ENCODE data around the gene FLNB.

FLNB gene

DNA sequence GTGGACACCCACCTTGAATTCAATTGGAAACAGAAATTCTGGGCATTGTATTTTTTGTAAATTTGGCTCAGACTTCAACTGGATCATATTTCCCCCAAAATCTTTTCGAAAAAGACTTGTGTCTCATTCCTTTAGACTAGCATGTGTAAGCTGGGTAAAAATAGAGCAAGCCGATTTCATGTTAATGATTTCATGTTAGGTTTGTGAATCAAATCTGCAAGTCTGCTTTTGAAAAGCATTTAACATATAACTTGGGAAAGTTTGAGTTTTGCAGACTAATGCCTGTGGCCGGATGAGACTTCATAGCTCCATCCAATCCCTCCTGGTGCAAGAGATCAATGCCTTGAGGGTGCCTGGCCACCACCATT lies 64.5 kb downstream of the FLNB start:
- Histone ChIP-seq H3K36me3 (replicated peaks) (peaks cover 19% of the 10 kb centered on the region), H3K27ac (no peak overlapping the region), H3K4me3 (ENCODE audit: low read depth, low read length) (no peak overlapping the region)

DNA sequence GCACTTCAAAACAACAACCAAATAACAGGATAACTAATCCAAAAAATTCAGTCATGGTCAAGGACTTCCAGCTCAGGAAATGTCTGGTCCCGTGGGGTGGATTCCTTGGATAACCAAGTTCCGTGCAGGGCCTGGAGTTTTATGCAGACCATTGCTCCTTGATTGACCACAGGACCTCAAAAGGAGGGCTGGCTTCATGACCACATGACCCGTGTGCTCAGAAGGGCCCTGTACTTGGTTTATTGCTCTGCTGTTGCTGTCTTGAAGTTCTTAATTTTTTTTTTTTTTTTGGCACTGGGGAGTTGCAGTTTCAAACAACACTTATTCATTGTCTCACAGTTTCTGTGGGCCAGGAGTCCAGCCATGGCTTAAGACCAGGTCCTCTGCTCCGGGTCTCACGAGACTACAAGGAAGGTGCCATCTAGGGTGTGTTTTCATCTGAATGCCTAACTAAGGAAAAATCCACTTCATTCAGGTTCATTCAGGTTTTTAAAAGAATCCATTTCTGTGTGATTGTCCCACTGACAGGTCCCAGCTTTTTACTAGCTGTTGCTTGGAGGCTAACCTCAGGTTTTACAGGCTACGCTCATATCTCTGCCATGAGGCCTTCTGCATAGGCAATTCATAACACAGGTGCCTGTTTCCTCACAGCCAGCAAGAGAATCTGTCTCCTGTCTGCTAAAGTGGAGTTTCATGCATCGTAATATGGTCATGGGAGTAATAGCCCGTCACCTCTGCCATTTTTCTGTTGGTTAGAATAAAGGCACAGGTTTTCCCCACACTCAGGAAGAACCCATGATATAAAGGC lies 65.3 kb downstream of the FLNB start:
- Histone ChIP-seq H3K27ac (no peak overlapping the region), H3K27me3 (replicated peaks) (no peaks in the 10 kb centered on the region), H3K4me3 (ENCODE audit: low read depth, low read length) (no peak overlapping the region), H3K36me3 (replicated peaks) (peaks cover 26% of the 10 kb centered on the region)
- TF ChIP-seq, protein P1, sequence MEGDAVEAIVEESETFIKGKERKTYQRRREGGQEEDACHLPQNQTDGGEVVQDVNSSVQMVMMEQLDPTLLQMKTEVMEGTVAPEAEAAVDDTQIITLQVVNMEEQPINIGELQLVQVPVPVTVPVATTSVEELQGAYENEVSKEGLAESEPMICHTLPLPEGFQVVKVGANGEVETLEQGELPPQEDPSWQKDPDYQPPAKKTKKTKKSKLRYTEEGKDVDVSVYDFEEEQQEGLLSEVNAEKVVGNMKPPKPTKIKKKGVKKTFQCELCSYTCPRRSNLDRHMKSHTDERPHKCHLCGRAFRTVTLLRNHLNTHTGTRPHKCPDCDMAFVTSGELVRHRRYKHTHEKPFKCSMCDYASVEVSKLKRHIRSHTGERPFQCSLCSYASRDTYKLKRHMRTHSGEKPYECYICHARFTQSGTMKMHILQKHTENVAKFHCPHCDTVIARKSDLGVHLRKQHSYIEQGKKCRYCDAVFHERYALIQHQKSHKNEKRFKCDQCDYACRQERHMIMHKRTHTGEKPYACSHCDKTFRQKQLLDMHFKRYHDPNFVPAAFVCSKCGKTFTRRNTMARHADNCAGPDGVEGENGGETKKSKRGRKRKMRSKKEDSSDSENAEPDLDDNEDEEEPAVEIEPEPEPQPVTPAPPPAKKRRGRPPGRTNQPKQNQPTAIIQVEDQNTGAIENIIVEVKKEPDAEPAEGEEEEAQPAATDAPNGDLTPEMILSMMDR (IDR thresholded peaks at IDR 0.05; ENCODE audit: low read depth, low read length, missing control alignments) = no peak
- in situ Hi-C loops (cut with HindIII; ENCODE audit: low pct_ligation_motif_present, low sequenced_read_pairs) = no loop called here
- no peak for DNase-seq

More for the DNA sequence above, 64.5 kb downstream of the FLNB start:
- TF ChIP-seq, protein P1 (IDR thresholded peaks at IDR 0.05; ENCODE audit: low read depth, low read length, missing control alignments) = no peak
- in situ Hi-C loops (cut with HindIII; ENCODE audit: low pct_ligation_motif_present, low sequenced_read_pairs) = no loop called here
- H3K27me3 ChIP-seq (replicated peaks) = no peaks in the 10 kb centered on the region
- no peak for DNase-seq

DNA sequence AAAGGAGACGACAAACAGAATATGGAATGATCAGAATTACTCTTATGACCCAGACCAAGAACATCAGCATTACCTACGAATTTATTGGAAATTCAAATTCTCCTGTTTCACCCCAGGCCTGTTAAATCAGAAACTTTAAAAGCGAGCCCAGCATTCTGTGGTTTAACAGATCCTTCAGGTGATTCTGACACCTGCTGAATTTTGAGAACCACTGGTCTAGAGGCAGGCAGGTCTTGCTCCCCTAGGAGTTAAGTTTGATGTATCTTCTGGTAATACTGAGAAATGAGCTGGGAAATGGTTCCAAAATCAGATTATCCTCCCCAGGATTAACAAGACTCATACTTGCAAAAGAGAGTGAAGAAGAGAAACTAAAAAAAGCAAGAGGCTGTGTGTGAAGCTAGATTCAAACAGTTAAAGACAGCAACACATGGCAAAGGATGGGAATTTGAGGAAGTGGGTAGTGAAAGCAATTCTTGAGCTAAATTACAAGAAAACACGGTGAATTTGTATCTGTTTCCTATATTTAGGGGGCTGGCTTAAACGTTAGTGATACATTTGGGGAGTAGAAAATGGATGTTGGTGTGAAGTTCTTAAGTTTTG lies 66.0 kb downstream of the FLNB start:
- no peaks in the 10 kb centered on the region for H3K27me3 ChIP-seq (replicated peaks)
- no peak for DNase-seq
- TF ChIP-seq, protein P1 (IDR thresholded peaks at IDR 0.05; ENCODE audit: low read depth, low read length, missing control alignments) = no peak
- H3K4me3 ChIP-seq (ENCODE audit: low read depth, low read length) = no peak overlapping the region
- H3K36me3 ChIP-seq (replicated peaks) = peaks cover 32% of the 10 kb centered on the region
- in situ Hi-C loops (cut with HindIII; ENCODE audit: low pct_ligation_motif_present, low sequenced_read_pairs) = no loop called here
- H3K27ac ChIP-seq = no peak overlapping the region

DNA sequence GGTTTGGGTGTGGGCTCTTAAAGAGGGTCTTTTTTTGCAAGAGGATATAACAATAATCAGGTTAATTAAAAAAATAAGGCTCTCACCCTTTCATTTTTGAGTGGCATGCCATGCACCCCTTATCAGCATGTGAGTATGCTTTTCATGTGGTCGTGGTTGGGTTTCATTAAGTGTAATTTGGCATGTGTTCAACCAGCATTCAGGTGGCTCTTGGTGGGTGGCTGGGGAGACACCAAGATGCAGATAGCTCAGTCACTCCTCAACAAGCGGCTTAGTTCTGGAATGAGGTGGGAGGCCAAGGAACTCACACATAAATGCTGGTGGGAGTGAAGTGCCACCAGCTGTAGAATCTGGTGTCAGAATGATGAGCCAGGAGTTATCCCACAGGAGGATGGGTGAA lies 66.8 kb downstream of the FLNB start:
- Histone ChIP-seq H3K27ac (no peak overlapping the region), H3K27me3 (replicated peaks) (no peaks in the 10 kb centered on the region), H3K36me3 (replicated peaks) (peaks cover 40% of the 10 kb centered on the region), H3K4me3 (ENCODE audit: low read depth, low read length) (no peak overlapping the region)
- TF ChIP-seq, protein P1 (IDR thresholded peaks at IDR 0.05; ENCODE audit: low read depth, low read length, missing control alignments) = no peak
- no peak for DNase-seq
- in situ Hi-C loops (cut with HindIII; ENCODE audit: low pct_ligation_motif_present, low sequenced_read_pairs) = no loop called here

DNA sequence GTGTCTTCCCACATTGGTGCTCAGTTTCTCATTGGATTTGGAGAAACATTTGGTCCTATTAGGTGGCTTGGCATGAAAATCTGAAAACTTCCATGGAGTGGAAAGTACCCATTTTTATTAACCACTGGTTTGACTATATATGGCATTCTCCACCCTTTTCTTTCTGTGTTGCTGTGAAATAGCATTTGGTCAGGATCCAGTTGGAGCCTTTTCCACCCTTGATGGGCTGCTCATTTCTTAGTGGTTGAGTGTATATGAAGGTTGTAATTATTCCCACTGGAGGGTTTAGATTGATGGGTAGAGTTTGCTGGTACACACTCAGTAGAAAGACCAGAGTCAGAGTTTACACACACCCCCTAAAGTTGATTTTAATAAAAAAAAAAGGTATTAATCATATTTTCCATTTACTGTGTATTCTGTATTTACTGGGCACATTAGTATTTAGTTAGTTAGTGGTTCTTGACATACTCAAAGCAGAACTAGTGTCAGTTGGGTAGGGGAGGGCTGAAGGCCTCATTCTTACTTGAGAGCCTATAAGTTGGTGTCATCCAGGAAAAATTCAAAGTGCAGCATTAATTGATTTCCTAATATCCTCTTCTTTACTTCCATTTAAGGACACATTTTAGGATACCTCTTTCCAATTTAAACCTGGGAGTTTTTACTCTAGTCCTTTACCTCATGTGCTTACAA lies 69.5 kb downstream of the FLNB start:
- H3K4me3 ChIP-seq (ENCODE audit: low read depth, low read length) = no peak overlapping the region
- no peak overlapping the region for H3K27ac ChIP-seq
- no peak for DNase-seq
- H3K27me3 ChIP-seq (replicated peaks) = no peaks in the 10 kb centered on the region
- TF ChIP-seq, protein P1 (IDR thresholded peaks at IDR 0.05; ENCODE audit: low read depth, low read length, missing control alignments) = no peak
- peaks cover 55% of the 10 kb centered on the region for H3K36me3 ChIP-seq (replicated peaks)
- in situ Hi-C loops (cut with HindIII; ENCODE audit: low pct_ligation_motif_present, low sequenced_read_pairs) = no loop called here
